Measurements from ENCODE around the gene RELCH. TPM values are rescaled to one million over a fixed set of nuclear protein-coding genes. Genes with fewer than 3 reads are reported as not detected.
A peak's percentile ranks its signal among the peaks of the same experiment; 100 is the strongest.

Gene RELCH
- total RNA-seq, 2 experiments from 2014 or later: 32.8 to 37.4 TPM

GRCh38 chr18:62334120-62334519 is 147.1 kb downstream of the RELCH start:
- ChIA-PET POLR2A (interaction anchor here (1.4 kb wide), 1 partner anchor 86 kb away, joined by 3 read pairs; no protein-coding TSS in a partner anchor), CTCF (no interaction called here)
- Mint-ChIP-seq H3K36me3 (ENCODE audit: low read depth) (no peaks in the 10 kb centered on the region), H3K27me3 (ENCODE audit: low read depth) (peaks cover 23% of the 10 kb centered on the region), H3K9me3 (ENCODE audit: insufficient read depth) (no peaks in the 10 kb centered on the region), H3K4me1 (ENCODE audit: low read depth) (peaks cover 34% of the 10 kb centered on the region), H3K4me3 (no peak overlapping the region), H3K27ac (no peak overlapping the region)
- ATAC-seq (no peak), DNase-seq (no peak)

GRCh38 chr18:62335494-62335893 is 148.4 kb downstream of the RELCH start:
- Mint-ChIP-seq H3K4me1 (ENCODE audit: low read depth) (peaks cover 22% of the 10 kb centered on the region), H3K9me3 (ENCODE audit: insufficient read depth) (no peaks in the 10 kb centered on the region), H3K4me3 (no peak overlapping the region), H3K27me3 (ENCODE audit: low read depth) (peaks cover 23% of the 10 kb centered on the region), H3K27ac (no peak overlapping the region), H3K36me3 (ENCODE audit: low read depth) (no peaks in the 10 kb centered on the region)
- ATAC-seq (no peak), DNase-seq (no peak)
- ChIA-PET POLR2A (no interaction called here), CTCF (no interaction called here)

- H3K27me3 Mint-ChIP-seq (ENCODE audit: low read depth): peaks cover 16% of the 10 kb centered on the region
- ATAC-seq: no peak
- H3K4me1 Mint-ChIP-seq (ENCODE audit: low read depth): peaks cover 13% of the 10 kb centered on the region
- ChIA-PET CTCF (no interaction called here), POLR2A (no interaction called here)
- H3K4me3 Mint-ChIP-seq: no peak overlapping the region
- H3K27ac Mint-ChIP-seq: no peak overlapping the region
- H3K9me3 Mint-ChIP-seq (ENCODE audit: insufficient read depth): no peaks in the 10 kb centered on the region
- no peak for DNase-seq
- no peaks in the 10 kb centered on the region for H3K36me3 Mint-ChIP-seq (ENCODE audit: low read depth)
Observed at GRCh38 chr18:62336618-62337017, 149.6 kb downstream of the RELCH start.

- Mint-ChIP-seq H3K9me3 (ENCODE audit: insufficient read depth) (no peaks in the 10 kb centered on the region), H3K4me3 (no peak overlapping the region), H3K36me3 (ENCODE audit: low read depth) (no peaks in the 10 kb centered on the region), H3K4me1 (ENCODE audit: low read depth) (peaks cover 6% of the 10 kb centered on the region), H3K27me3 (ENCODE audit: low read depth) (peaks cover 13% of the 10 kb centered on the region), H3K27ac (no peak overlapping the region)
- DNase-seq (no peak), ATAC-seq (no peak)
- POLR2A ChIA-PET: no interaction called here
- CTCF ChIA-PET: no interaction called here
Observed at GRCh38 chr18:62337336-62337735, 150.3 kb downstream of the RELCH start.

GRCh38 chr18:62338446-62339105 is 151.5 kb downstream of the RELCH start:
- no peaks in the 10 kb centered on the region for H3K9me3 Mint-ChIP-seq (ENCODE audit: insufficient read depth)
- ChIA-PET POLR2A (no interaction called here), CTCF (interaction anchor here (1.1 to 1.6 kb wide), 2 partner anchors 87 to 245 kb away, joined by 4 read pairs; no protein-coding TSS in a partner anchor)
- no peak overlapping the region for H3K4me3 Mint-ChIP-seq
- peaks cover 9% of the 10 kb centered on the region for H3K27me3 Mint-ChIP-seq (ENCODE audit: low read depth)
- no peak for DNase-seq
- H3K36me3 Mint-ChIP-seq (ENCODE audit: low read depth): no peaks in the 10 kb centered on the region
- no peak for ATAC-seq
- H3K27ac Mint-ChIP-seq: no peak overlapping the region
- H3K4me1 Mint-ChIP-seq (ENCODE audit: low read depth): peaks cover 5% of the 10 kb centered on the region

GRCh38 chr18:62339106-62339988 is 152.3 kb downstream of the RELCH start:
- ChIA-PET CTCF (interaction anchor here (1.1 to 1.6 kb wide), 3 partner anchors 15 to 244 kb away, joined by 4 read pairs; no protein-coding TSS in a partner anchor), POLR2A (no interaction called here)
- Mint-ChIP-seq H3K4me1 (ENCODE audit: low read depth) (peaks cover 5% of the 10 kb centered on the region), H3K27me3 (ENCODE audit: low read depth) (peaks cover 9% of the 10 kb centered on the region), H3K27ac (no peak overlapping the region), H3K36me3 (ENCODE audit: low read depth) (no peaks in the 10 kb centered on the region), H3K9me3 (ENCODE audit: insufficient read depth) (no peaks in the 10 kb centered on the region), H3K4me3 (no peak overlapping the region)
- no peak for DNase-seq
- peak; percentile 23 for ATAC-seq

GRCh38 chr18:62340996-62341395 is 153.9 kb downstream of the RELCH start:
- Mint-ChIP-seq H3K4me1 (ENCODE audit: low read depth) (peaks cover 5% of the 10 kb centered on the region), H3K9me3 (ENCODE audit: insufficient read depth) (no peaks in the 10 kb centered on the region), H3K4me3 (no peak overlapping the region), H3K27ac (no peak overlapping the region), H3K36me3 (ENCODE audit: low read depth) (no peaks in the 10 kb centered on the region), H3K27me3 (ENCODE audit: low read depth) (peaks cover 15% of the 10 kb centered on the region)
- ATAC-seq (no peak), DNase-seq (no peak)
- ChIA-PET POLR2A (no interaction called here), CTCF (no interaction called here)

GRCh38 chr18:62341473-62341872 is 154.4 kb downstream of the RELCH start:
- H3K27ac Mint-ChIP-seq: no peak overlapping the region
- DNase-seq (no peak), ATAC-seq (no peak)
- CTCF ChIA-PET: no interaction called here
- no peaks in the 10 kb centered on the region for H3K36me3 Mint-ChIP-seq (ENCODE audit: low read depth)
- H3K4me3 Mint-ChIP-seq: no peak overlapping the region
- no peaks in the 10 kb centered on the region for H3K9me3 Mint-ChIP-seq (ENCODE audit: insufficient read depth)
- peaks cover 15% of the 10 kb centered on the region for H3K27me3 Mint-ChIP-seq (ENCODE audit: low read depth)
- H3K4me1 Mint-ChIP-seq (ENCODE audit: low read depth): peaks cover 5% of the 10 kb centered on the region
- POLR2A ChIA-PET: no interaction called here

GRCh38 chr18:62342884-62343283 is 155.8 kb downstream of the RELCH start:
- no peak overlapping the region for H3K27ac Mint-ChIP-seq
- H3K9me3 Mint-ChIP-seq (ENCODE audit: insufficient read depth): no peaks in the 10 kb centered on the region
- ChIA-PET POLR2A (no interaction called here), CTCF (interaction anchor here (1.3 kb wide), 1 partner anchor 16 kb away, joined by 4 read pairs; no protein-coding TSS in a partner anchor)
- H3K27me3 Mint-ChIP-seq (ENCODE audit: low read depth): peaks cover 15% of the 10 kb centered on the region
- H3K36me3 Mint-ChIP-seq (ENCODE audit: low read depth): no peaks in the 10 kb centered on the region
- peaks cover 13% of the 10 kb centered on the region for H3K4me1 Mint-ChIP-seq (ENCODE audit: low read depth)
- ATAC-seq (no peak), DNase-seq (no peak)
- no peak overlapping the region for H3K4me3 Mint-ChIP-seq

- DNase-seq: no peak
- ChIA-PET CTCF (interaction anchor here (1.3 kb wide), 1 partner anchor 16 kb away, joined by 4 read pairs; no protein-coding TSS in a partner anchor), POLR2A (no interaction called here)
- H3K27ac Mint-ChIP-seq: no peak overlapping the region
- H3K36me3 Mint-ChIP-seq (ENCODE audit: low read depth): no peaks in the 10 kb centered on the region
- no peak overlapping the region for H3K4me3 Mint-ChIP-seq
- no peaks in the 10 kb centered on the region for H3K9me3 Mint-ChIP-seq (ENCODE audit: insufficient read depth)
- no peak for ATAC-seq
- H3K27me3 Mint-ChIP-seq (ENCODE audit: low read depth): peaks cover 15% of the 10 kb centered on the region
- H3K4me1 Mint-ChIP-seq (ENCODE audit: low read depth): peaks cover 13% of the 10 kb centered on the region
Observed at GRCh38 chr18:62343316-62343715, 156.3 kb downstream of the RELCH start.

- no peak for ATAC-seq
- DNase-seq: no peak
- Mint-ChIP-seq H3K9me3 (ENCODE audit: insufficient read depth) (no peaks in the 10 kb centered on the region), H3K36me3 (ENCODE audit: low read depth) (no peaks in the 10 kb centered on the region), H3K27me3 (ENCODE audit: low read depth) (peaks cover 9% of the 10 kb centered on the region), H3K4me1 (ENCODE audit: low read depth) (peaks cover 12% of the 10 kb centered on the region), H3K4me3 (no peak overlapping the region), H3K27ac (no peak overlapping the region)
- ChIA-PET POLR2A (interaction anchor here (1.2 kb wide), 1 partner anchor 75 kb away, joined by 3 read pairs; no protein-coding TSS in a partner anchor), CTCF (interaction anchor here (1.3 kb wide), 1 partner anchor 22 kb away, joined by 3 read pairs; no protein-coding TSS in a partner anchor)
Observed at GRCh38 chr18:62345909-62346308, 158.9 kb downstream of the RELCH start.
